ENCODE data around the gene EYA4.

GRCh38 chr6:133298801-133299200, 57.6 kb downstream of the EYA4 start:
- TF ChIP-seq, protein P1, sequence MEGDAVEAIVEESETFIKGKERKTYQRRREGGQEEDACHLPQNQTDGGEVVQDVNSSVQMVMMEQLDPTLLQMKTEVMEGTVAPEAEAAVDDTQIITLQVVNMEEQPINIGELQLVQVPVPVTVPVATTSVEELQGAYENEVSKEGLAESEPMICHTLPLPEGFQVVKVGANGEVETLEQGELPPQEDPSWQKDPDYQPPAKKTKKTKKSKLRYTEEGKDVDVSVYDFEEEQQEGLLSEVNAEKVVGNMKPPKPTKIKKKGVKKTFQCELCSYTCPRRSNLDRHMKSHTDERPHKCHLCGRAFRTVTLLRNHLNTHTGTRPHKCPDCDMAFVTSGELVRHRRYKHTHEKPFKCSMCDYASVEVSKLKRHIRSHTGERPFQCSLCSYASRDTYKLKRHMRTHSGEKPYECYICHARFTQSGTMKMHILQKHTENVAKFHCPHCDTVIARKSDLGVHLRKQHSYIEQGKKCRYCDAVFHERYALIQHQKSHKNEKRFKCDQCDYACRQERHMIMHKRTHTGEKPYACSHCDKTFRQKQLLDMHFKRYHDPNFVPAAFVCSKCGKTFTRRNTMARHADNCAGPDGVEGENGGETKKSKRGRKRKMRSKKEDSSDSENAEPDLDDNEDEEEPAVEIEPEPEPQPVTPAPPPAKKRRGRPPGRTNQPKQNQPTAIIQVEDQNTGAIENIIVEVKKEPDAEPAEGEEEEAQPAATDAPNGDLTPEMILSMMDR (IDR thresholded peaks at IDR 0.05; ENCODE audit: insufficient read depth, low read depth, low read length), result no peak
- TF ChIP-seq EZH2 (IDR thresholded peaks at IDR 0.05; ENCODE audit: insufficient read depth, low read length), result no peak
